ENCODE data around the gene TM4SF18. TPM values are rescaled to one million over a fixed set of nuclear protein-coding genes. Genes with fewer than 3 reads are reported as not detected.
"Not testable (repeated sequence)": the region's sequence is repeated elsewhere in the genome, so short reads cannot be mapped to it uniquely, and the experiment has no call there.

TM4SF18 gene
- total RNA-seq, 2 experiments from 2014 or later, result not detected

GRCh38 chr3:149381173-149382100, 48.0 kb upstream of the TM4SF18 start:
- no peak overlapping the region for H3K4me2 ChIP-seq (ENCODE audit: low read length)
- POLR2A ChIA-PET, result no interaction called here
- no peaks in the 10 kb centered on the region for H4K20me1 ChIP-seq (ENCODE audit: insufficient read depth, low read length)

DNA sequence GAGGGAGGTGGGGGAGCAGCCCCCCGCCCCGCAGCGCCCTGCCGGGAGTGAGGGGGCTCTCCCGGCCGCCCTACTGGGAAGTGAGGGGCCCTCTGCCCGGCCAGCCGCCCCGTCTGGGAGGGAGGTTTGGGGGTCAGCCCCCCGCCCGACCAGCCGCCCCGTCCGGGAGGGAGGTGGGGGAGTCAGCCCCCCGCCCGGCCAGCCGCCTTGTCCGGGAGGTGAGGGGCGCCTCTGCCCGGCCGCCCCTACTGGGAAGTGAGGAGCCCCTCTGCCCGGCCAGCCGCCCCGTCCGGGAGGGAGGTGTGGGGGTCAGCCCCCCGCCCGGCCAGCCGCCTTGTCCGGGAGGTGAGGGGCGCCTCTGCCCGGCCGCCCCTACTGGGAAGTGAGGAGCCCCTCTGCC, 46.8 kb upstream of the TM4SF18 start:
- H3K79me2 ChIP-seq (ENCODE audit: insufficient read depth, low read depth, low read length); BruUV-seq (replicated peaks); H3K36me3 ChIP-seq (ENCODE audit: insufficient read depth, low read length); intact Hi-C loops (cut with micrococcal nuclease; ENCODE audit: unreplicated experiment); H3K4me3 ChIP-seq (ENCODE audit: low read depth, low read length, poor library complexity, severe bottlenecking); POLR2A ChIA-PET; H3K9me3 ChIP-seq (ENCODE audit: low read length); H3K27ac ChIP-seq (ENCODE audit: low read depth, low read length, poor library complexity, severe bottlenecking); H3K4me1 ChIP-seq (ENCODE audit: insufficient read depth, low read length, poor library complexity, severe bottlenecking); DNase-seq (ENCODE audit: low spot score); H3K4me2 ChIP-seq (ENCODE audit: low read length); H2AFZ ChIP-seq (ENCODE audit: low read length); H4K20me1 ChIP-seq (ENCODE audit: insufficient read depth, low read length); H3K9me2 ChIP-seq (ENCODE audit: insufficient read depth, low read length); CTCF ChIA-PET (ENCODE audit: unreplicated experiment): not testable (repeated sequence)

More at GRCh38 chr3:149381173-149382100, 48.0 kb upstream of the TM4SF18 start:
- TF ChIP-seq EZH2phosphoT487 (IDR thresholded peaks at IDR 0.05; ENCODE audit: borderline replicate concordance, low read depth, low read length) (no peak), CTCF (conservative IDR thresholded peaks at IDR 0.05; ENCODE audit: low read length) (no peak)
- intact Hi-C loops (cut with micrococcal nuclease; ENCODE audit: unreplicated experiment), result no loop called here
- no peak overlapping the region for H3K27ac ChIP-seq (ENCODE audit: low read depth, low read length, poor library complexity, severe bottlenecking)
- no peak overlapping the region for H2AFZ ChIP-seq (ENCODE audit: low read length)
- no TSS peak for BruUV-seq (replicated peaks)
- no peak for DNase-seq (ENCODE audit: low spot score)
- H3K4me1 ChIP-seq (ENCODE audit: insufficient read depth, low read length, poor library complexity, severe bottlenecking), result no peaks in the 10 kb centered on the region
- H3K4me3 ChIP-seq (ENCODE audit: low read depth, low read length, poor library complexity, severe bottlenecking), result no peak overlapping the region
- H3K79me2 ChIP-seq (ENCODE audit: insufficient read depth, low read depth, low read length), result no peaks in the 10 kb centered on the region
- no peaks in the 10 kb centered on the region for H3K36me3 ChIP-seq (ENCODE audit: insufficient read depth, low read length)
- H3K9me3 ChIP-seq (ENCODE audit: low read length), result no peaks in the 10 kb centered on the region
- CTCF ChIA-PET (ENCODE audit: unreplicated experiment), result no interaction called here
- no peaks in the 10 kb centered on the region for H3K9me2 ChIP-seq (ENCODE audit: insufficient read depth, low read length)

GRCh38 chr3:149378478-149379309, 45.3 kb upstream of the TM4SF18 start:
- intact Hi-C loops (cut with micrococcal nuclease; ENCODE audit: unreplicated experiment), result no loop called here
- no peaks in the 10 kb centered on the region for H3K9me3 ChIP-seq (ENCODE audit: low read length)
- H3K4me2 ChIP-seq (ENCODE audit: low read length), result no peak overlapping the region
- H3K9me2 ChIP-seq (ENCODE audit: insufficient read depth, low read length), result no peaks in the 10 kb centered on the region
- POLR2A ChIA-PET, result no interaction called here
- TF ChIP-seq EZH2phosphoT487 (IDR thresholded peaks at IDR 0.05; ENCODE audit: borderline replicate concordance, low read depth, low read length) (no peak), CTCF (conservative IDR thresholded peaks at IDR 0.05; ENCODE audit: low read length) (no peak)
- H4K20me1 ChIP-seq (ENCODE audit: insufficient read depth, low read length), result no peaks in the 10 kb centered on the region
- H2AFZ ChIP-seq (ENCODE audit: low read length), result no peak overlapping the region
- no peak overlapping the region for H3K4me3 ChIP-seq (ENCODE audit: low read depth, low read length, poor library complexity, severe bottlenecking)
- no peaks in the 10 kb centered on the region for H3K36me3 ChIP-seq (ENCODE audit: insufficient read depth, low read length)
- H3K79me2 ChIP-seq (ENCODE audit: insufficient read depth, low read depth, low read length), result no peaks in the 10 kb centered on the region
- no TSS peak for BruUV-seq (replicated peaks)
- no peak for DNase-seq (ENCODE audit: low spot score)
- CTCF ChIA-PET (ENCODE audit: unreplicated experiment), result no interaction called here
- H3K27ac ChIP-seq (ENCODE audit: low read depth, low read length, poor library complexity, severe bottlenecking), result no peak overlapping the region
- H3K4me1 ChIP-seq (ENCODE audit: insufficient read depth, low read length, poor library complexity, severe bottlenecking), result no peaks in the 10 kb centered on the region
